ENCODE measurements around the gene WDFY2. TPM values are rescaled to one million over a fixed set of nuclear protein-coding genes. Genes with fewer than 3 reads are reported as not detected.
A peak's percentile ranks its signal among the peaks of the same experiment; 100 is the strongest.
"Not testable (repeated sequence)": the region's sequence is repeated elsewhere in the genome, so short reads cannot be mapped to it uniquely, and the experiment has no call there.

WDFY2 gene
- total RNA-seq, 1 donor from 2014 or later: 4.0 TPM

GRCh38 chr13:51643105-51643881 is 59.0 kb downstream of the WDFY2 start:
- no peak for DNase-seq
- intact Hi-C loops (cut with DNase I): no loop called here
- ATAC-seq (ENCODE audit: poor library complexity): no peak

DNA sequence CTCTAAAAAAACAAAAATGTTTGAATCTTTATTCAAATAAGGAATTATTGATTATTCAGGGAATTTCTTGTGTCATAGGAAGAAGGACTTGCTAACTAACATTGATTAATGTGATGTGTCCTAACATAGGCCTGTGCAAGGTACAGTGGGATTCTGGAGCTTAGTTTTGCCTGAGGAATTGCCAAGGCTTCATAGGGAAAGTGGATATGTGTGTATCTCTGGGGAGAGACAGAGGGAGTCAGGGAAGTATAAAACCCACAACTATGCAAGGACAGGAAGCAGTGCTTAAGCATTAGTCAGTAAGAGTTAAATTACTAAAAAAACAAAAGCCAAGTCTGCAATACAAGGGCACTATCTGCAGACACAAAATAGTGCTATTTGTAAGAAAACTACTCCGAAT is 59.6 kb downstream of the WDFY2 start:
- ATAC-seq (ENCODE audit: poor library complexity) (no peak), DNase-seq (no peak)
- intact Hi-C loops (cut with DNase I): no loop called here

DNA sequence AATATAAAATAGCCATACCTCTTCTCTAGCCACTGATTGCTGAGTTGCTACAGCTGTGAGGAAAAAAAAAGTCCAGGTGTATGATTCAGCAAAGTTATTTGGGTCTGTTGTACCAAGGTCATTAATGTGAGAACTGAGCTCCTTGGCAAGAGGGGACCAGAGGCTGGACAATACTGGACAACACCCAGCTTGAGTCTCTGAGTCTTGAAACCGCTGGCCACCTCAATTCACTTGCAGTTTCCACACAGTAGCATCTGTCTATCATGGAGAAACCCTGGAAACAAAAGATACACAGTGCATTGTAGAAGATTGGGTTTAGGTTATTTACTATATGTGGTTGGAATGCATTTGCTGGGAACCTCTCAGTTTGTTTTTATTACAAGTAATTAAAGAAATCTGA is 60.4 kb downstream of the WDFY2 start:
- peak; percentile 62 for ATAC-seq (ENCODE audit: poor library complexity)
- no peak for DNase-seq
- intact Hi-C loops (cut with DNase I): no loop called here

- no peak for DNase-seq
- intact Hi-C loops (cut with DNase I): no loop called here
- ATAC-seq (ENCODE audit: poor library complexity): peak; percentile 78
Observed at GRCh38 chr13:51645154-51645650, 60.9 kb downstream of the WDFY2 start.

DNA sequence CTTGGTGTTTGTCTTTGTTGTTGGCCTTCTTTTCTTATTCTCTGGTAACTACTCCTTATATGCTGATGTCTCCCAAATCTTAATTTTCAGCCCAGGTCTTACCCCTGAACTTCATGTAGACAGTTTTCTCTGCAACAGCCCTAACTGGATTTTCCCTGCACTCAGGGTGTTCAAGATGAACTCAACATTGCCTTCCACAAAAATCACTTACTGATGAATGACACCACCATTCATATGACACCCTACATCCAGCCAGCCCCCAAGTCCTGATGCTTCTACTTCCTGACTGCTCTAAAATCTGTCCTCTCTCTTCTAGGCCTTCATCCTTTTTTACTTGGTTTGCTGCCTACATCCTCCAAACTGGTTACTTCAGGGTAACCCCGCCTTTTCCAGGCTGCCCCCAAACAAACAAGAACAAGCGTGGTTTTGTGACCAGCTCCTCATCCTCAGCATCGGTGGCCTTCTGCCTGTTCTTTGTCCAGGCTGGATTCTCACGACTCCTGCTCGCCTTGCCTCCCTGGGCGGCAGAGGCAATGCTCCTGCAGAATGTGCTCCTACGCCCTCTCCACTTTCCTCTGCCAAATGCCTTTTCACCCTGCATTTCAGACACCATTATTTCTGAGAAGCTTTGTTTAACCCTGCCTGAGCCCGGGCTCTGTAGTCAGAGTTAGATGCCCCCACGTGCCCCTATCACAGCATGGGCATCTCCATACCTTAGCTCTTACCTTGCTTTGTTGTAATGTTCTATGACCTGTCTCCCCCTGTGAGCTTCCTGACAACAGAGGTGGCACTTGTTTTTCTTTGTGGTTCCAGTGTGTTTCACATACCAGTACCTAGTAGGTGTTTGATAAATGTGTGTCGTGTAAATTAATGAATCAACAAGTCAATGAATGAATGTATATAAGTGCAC is 61.8 kb downstream of the WDFY2 start:
- intact Hi-C loops (cut with DNase I): no loop called here
- DNase-seq: no peak
- ATAC-seq (ENCODE audit: poor library complexity): no peak

- intact Hi-C loops (cut with DNase I): no loop called here
- DNase-seq: no peak
- ATAC-seq (ENCODE audit: poor library complexity): no peak
Observed at GRCh38 chr13:51647067-51647466, 62.8 kb downstream of the WDFY2 start.

- ATAC-seq (ENCODE audit: poor library complexity); intact Hi-C loops (cut with DNase I); DNase-seq: not testable (repeated sequence)
Observed at GRCh38 chr13:51652193-51652592, 67.9 kb downstream of the WDFY2 start.

DNA sequence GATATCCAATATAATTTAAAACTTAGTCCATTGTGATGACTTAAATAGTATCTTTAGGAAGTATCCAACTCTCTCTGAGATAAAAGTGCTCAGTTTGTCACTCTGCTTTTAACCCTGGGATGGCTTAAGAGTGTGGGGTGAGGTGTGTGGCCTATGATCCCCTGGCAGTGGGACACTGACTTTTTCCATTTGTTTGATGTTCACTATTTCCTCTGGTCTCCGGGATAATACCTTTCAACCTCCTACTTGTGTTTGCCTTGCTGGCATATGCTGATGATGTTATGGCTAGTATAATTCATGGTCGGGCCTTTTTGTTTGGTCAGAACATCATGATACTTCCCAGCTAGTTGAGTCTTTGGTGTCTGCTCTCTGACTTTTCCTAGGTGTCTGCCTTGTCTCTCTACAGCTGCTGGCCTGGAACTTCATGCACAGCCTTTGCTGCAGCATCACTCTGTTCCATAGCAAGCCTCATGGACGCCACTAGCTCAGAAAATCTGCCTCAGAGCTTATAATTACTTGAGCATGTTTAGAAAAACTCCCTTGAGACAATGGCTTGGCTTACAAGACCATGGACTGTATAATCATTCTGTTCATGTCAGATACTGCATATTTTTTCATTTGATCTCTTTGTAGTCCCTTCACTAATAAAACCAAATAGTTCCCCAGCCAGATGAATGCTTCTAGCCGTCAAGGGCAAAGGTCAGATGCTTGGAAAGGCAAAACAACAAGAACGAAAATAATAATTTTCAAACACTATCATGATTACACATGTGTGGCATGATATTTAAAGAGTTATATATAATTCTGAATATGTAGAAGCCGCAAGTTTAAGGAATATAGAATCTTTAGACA is 75.2 kb downstream of the WDFY2 start:
- DNase-seq (no peak), ATAC-seq (ENCODE audit: poor library complexity) (peak; percentile 64)
- intact Hi-C loops (cut with DNase I): no loop called here

GRCh38 chr13:51660813-51661212 is 76.6 kb downstream of the WDFY2 start:
- intact Hi-C loops (cut with DNase I): no loop called here
- ATAC-seq (ENCODE audit: poor library complexity) (no peak), DNase-seq (no peak)

- ATAC-seq (ENCODE audit: poor library complexity) (peak; percentile 59), DNase-seq (no peak)
- intact Hi-C loops (cut with DNase I): no loop called here
Observed at GRCh38 chr13:51663973-51664957, 80.0 kb downstream of the WDFY2 start.

DNA sequence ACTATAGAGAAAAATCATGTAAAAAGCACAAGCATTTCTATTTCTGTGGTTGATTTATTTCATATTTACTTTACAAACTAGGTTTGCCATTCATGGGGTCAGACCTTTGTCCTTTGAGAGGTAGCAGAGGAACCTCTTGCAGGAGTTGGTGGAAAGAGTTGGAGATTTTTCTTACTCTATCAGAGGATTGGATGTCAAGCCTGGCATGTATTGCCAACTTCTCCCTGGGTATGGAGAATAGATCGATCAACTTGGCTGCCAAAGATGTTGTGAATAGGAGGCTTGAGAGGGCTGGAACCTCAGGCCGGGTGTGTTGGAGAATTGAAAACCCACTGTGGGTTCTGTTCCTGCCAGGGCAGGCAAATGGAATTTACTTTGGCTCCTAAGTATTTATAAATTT is 81.2 kb downstream of the WDFY2 start:
- intact Hi-C loops (cut with DNase I): no loop called here
- DNase-seq (no peak), ATAC-seq (ENCODE audit: poor library complexity) (no peak)

DNA sequence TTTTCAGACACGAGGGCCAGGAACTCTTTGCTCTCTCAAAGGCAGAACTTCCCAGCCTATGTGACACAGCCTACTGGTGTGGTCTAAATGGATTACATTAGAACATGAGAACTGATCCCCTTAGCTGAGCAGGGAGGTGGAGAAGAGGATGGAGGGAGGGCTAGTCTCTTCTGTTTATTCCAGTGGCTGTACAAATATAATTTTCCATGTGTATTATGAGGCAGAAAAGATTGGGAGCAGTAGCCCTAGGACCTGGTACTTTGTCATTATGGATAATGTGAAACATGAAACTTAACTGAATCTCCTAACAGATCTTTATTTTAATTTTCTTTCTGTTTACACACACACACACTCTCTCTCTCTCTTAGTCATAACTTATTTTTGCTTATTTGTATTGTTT is 82.1 kb downstream of the WDFY2 start:
- ATAC-seq (ENCODE audit: poor library complexity): no peak
- no peak for DNase-seq
- intact Hi-C loops (cut with DNase I): no loop called here

GRCh38 chr13:51666839-51667238 is 82.6 kb downstream of the WDFY2 start:
- no peak for ATAC-seq (ENCODE audit: poor library complexity)
- intact Hi-C loops (cut with DNase I): no loop called here
- no peak for DNase-seq

GRCh38 chr13:51668580-51669195 is 84.4 kb downstream of the WDFY2 start:
- ATAC-seq (ENCODE audit: poor library complexity): no peak
- DNase-seq: no peak
- intact Hi-C loops (cut with DNase I): no loop called here

DNA sequence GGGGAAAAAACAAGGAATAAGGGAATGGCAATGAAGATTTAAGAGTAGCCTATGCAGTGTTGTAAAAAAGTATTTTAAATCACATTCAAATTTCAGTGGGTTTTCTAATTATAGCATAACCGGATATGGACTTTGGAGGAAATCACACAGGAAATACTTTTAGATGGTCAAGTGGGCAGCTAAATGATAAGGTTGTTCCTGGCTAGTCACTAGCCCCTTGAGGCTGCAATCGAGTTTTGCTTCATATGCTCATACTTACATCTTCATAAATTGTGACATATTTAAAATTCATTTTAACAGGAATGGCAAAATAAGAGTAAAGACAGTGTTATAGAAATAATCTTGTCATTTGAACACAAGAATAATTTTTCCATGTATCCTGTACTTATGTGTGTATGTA is 88.9 kb downstream of the WDFY2 start:
- no peak for DNase-seq
- no peak for ATAC-seq (ENCODE audit: poor library complexity)
- intact Hi-C loops (cut with DNase I): no loop called here

- intact Hi-C loops (cut with DNase I): no loop called here
- ATAC-seq (ENCODE audit: poor library complexity): no peak
Observed at GRCh38 chr13:51674276-51674675, 90.0 kb downstream of the WDFY2 start.

GRCh38 chr13:51675385-51675784 is 91.1 kb downstream of the WDFY2 start:
- no peak for ATAC-seq (ENCODE audit: poor library complexity)
- intact Hi-C loops (cut with DNase I): no loop called here
- DNase-seq: no peak

More at GRCh38 chr13:51674276-51674675, 90.0 kb downstream of the WDFY2 start:
- no peak for DNase-seq
